Activated T-helper 1 cell treated with anti-CD3 and anti-CD28 coated beads, Interleukin-2, amount 50 U/mL, for 16 hours (primary cell): ENCODE data around the gene MYO1E.
"Not testable (repeated sequence)": the region's sequence is repeated elsewhere in the genome, so short reads cannot be mapped to it uniquely, and the experiment has no call there.

Experiments
- DNase-seq, 2 donors: peaks; one replicate each; pipeline ENCODE4 v3.0.0-alpha.2; 2020; ENCODE audit warnings: low read depth in 1 of 2, low spot score in 1 of 2

The MYO1E gene

GRCh38 chr15:59387196-59387878 is 14.7 kb upstream of the MYO1E start:
- not testable (repeated sequence) for DNase-seq

- no peak for DNase-seq
These were observed 12.5 kb upstream of the MYO1E start for GRCh38 chr15:59385171-59385570.

- DNase-seq = no peak
These were observed 11.8 kb upstream of the MYO1E start for GRCh38 chr15:59384507-59384906.

GRCh38 chr15:59380902-59381610 is 8.4 kb upstream of the MYO1E start:
- no peak for DNase-seq

GRCh38 chr15:59379531-59379930 is 6.9 kb upstream of the MYO1E start:
- no peak for DNase-seq

GRCh38 chr15:59378855-59379254 is 6.2 kb upstream of the MYO1E start:
- no peak for DNase-seq

GRCh38 chr15:59377924-59378323 is 5.3 kb upstream of the MYO1E start:
- DNase-seq = no peak

DNA sequence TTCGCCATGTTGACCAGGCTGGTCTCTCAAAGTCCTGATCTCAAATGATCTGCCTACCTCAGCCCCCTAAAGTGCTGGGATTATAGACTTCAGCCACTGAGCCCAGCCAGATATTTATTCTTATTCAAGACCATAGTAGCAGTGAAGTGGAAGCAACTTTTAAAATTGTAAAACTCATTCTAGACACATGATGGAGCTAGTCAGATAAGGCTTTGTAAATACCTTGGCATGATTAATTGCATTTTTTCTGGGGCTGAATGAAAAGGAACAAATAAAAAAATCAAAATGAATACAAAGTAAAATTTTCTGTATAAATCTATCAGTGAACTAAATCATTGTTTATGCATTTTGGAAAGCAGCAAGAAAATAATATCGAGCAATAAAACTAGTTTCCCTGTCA is 4.1 kb upstream of the MYO1E start:
- no peak for DNase-seq

DNA sequence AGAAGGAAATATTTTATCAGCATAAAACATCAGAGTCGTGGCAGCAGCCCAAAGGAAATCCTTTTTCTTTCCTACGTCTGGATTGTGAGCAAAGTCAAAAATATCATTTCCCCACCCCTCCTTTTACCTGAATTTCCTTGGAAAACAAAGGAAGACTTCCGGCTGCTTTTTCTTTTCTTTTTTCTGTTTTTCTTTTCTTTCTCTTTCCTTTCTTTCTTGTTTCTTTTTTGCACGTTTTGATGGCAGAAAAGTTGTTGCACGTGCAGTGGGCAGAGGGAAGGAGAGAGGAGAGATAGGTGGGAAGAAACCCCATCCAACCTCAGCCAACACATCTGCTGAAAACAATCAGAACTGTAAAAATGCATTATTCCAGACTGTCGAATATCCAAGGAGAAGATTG is 544 bp upstream of the MYO1E start:
- DNase-seq = no peak

DNA sequence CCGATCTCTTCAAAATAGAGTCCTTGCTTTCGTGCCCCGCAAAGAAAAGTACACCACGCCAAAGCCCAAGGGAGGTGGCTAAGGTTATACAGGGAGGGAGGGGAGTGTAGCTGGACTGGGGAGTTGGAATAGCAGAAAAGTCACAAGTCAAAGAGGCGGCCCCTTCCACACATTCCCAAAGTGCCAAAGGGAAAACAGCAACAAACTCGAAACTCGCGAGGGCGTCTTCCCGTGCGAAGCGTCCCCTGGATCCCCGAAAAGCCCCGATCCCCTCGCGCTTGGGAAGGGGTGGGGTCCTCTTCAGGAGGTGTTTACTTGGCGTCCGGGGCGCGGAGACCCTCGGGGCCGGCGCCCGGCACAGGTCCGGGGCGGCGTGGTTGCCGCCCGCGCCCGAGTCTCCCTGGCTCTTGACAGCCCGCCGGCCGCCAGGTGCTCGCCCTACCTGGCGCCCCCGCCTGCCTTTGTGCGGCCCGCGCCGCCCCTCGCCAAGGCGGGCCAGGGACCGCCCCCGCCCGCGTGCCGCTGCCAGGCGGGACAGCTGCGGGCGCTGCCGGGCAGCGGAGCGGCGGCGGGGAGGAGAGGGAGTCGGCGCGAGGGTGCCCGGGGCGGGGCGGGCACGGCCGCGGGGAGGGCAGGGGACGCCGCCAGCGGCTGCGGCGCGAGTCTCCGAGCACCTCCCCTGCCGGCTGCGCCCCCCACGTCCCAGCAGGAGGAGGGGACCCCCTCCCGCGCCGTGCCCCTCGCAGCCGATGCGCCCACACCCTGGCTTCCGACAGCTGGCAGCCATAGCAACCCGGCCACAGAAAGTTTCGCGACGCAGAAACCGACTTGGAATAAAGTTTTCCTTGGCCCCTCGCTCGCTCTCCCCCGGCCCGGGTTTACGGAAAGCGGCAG is 966 bp downstream of the MYO1E start:
- no peak for DNase-seq

- no peak for DNase-seq
These were observed 3.1 kb downstream of the MYO1E start for GRCh38 chr15:59369597-59369996.

- DNase-seq = no peak
These were observed 5.6 kb downstream of the MYO1E start for GRCh38 chr15:59367022-59367451.

DNA sequence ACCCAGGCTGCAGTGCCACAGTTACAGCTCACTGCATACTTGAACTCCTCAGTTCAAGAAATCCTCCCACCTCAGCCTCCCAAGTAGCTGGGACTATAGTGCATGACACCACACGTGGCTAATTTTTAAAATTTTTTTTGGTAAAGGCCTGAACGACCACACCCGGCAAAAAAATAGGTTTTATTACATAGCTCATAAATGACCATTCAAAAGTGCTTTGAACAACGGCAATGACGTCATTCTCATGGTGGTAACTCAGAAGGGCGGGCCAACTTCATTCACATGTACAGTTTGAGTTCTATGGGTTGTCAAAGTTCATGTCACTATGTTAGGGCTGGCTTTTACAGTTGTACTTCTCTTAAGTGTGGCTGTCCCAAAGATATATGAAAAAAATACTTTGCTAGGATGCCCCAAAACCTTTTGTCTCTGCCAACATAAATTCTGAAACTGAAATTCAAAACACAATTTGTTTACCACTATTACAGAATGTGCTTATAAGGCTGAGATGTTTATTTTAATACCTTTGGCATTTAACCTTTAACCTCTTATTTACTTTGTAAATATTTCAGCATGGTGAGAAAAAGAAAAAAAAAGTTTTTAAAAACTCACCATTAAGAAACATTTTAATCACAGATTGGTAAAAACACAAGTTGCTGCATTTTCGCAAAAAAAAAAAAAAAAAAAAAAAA is 6.2 kb downstream of the MYO1E start:
- DNase-seq = no peak

GRCh38 chr15:59364248-59364647 is 8.4 kb downstream of the MYO1E start:
- DNase-seq = no peak

DNA sequence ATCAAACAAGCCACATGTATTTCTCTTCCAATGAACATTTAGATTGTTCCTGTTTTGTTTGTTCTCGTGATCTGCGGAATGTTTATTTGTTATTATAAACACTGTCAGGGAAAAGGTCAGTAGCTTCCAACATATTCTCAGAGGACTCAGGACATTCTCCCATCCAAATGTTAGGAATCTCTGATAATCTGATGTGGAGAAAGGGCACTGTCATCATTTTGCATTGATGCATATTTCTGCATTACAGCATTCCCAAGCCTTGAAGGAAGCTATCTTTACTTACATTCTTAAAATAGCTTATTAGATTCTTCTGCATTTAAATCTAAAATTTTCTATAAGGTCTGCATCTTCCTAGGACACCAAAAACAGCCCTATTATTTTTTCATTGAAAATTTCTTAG is 10.3 kb downstream of the MYO1E start:
- DNase-seq = no peak

DNA sequence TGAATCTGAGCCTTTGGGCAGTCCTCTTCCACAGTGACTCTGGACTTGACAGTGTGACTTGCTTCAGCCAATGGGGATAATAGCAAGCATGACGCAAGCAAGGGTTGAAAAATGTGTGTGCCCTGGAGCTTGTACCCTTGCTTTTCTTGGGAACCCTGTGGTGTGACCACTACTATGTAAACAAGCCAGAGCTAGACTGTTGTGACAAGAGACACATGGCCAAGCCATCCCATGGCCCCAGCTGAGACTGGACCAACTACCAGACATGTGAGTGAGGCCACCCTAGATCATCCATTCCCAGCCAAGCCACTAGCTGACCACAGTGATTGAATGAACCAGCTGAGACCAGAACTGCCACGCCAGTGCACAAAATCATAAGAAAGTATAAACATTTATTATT is 11.8 kb downstream of the MYO1E start:
- DNase-seq = no peak

DNA sequence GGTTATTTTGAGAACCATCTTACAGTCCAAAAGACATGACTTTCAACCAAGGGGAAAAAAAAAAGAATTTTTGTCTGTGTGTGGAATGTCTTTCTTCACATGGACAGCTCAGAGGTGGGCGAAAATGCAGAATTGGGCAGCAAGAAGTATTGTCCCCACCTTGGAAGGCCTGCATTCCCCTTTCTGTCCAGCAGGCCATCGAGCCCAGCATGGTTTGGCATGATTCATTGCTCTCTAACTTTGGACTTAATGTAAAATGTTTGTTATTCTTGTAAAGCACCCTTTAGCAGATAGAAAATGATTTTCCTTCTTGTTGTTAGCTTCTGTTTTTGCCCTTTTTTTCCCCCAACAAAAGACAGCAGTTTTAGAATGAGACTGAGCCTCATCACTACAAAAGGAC is 12.4 kb downstream of the MYO1E start:
- DNase-seq = no peak

DNA sequence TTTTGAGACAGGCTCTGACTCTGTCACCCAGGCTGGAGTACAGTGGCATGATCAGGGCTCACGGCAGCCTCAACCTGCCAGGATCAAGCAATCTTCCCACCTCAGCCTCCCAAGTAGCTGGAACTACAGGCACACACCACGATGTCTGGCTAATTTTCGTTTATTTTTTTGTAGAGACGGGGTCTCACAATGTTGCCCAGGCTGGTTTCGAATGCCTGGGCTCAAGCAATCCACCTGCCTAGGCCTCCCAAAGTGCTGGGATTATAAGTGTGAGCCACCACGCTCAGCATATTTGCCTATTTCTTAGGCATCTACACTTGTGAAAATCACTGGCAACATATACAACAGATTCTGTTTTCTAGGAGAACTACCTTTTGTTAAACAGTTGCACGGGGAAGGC is 16.9 kb downstream of the MYO1E start:
- DNase-seq = no peak

GRCh38 chr15:59354417-59355031 is 18.1 kb downstream of the MYO1E start:
- DNase-seq = no peak

DNA sequence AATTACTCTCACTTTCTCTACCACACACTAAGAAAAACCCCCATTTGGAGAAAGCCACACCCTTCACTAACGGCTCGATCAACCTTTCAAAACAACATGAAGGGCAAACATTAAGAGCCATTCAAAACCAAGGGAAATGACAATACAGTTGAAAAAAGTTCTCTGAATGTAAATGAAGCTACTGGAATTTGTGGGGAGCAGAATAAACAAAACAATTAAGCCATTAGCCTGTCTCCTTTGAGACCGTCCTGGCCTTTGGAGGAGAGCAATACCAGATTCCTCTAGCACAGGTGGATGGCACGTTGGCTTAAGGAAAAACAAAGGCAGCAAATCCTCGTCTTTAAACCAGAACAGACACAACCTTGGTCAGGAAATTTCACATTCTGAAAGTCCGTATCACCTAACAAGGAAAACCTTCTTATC is 18.7 kb downstream of the MYO1E start:
- DNase-seq = no peak

DNA sequence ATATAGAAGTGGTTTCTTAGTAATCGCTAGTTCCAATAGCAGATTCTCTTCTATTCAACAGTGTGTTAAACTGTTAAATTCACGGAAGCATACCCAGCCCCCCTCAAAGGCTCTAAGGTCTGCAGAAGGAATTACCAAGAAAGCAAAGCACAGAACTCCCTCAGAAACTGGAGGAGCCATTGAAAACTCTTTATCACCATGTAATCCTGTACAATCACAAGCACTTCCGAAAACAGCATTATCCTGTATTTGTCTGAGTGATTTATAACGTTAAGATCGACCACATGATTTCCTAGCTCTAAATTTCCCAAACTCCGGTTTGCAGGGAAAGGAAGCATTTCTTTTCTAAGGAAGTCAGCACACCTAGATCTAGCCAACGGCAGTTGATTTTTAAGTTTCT is 20.0 kb downstream of the MYO1E start:
- no peak for DNase-seq
